HL-60 (cell line): ENCODE data around the gene SH3D19.

Experiments
- DNase-seq, 2 experiments: peaks; one replicate each; pipeline ENCODE4 v3.0.0-alpha.2; 2010 to 2020; ENCODE audit warnings: low read depth in 1 of 2, low spot score in 1 of 2
- H3K27ac ChIP-seq: fragments of 250-450 bp; sonication (Bioruptor Pico); replicated peaks from 2 replicates; pipeline ENCODE4 v1.5.1; 2020; ENCODE audit warnings: mild to moderate bottlenecking, moderate library complexity
- H3K27me3 ChIP-seq: fragments of 250-450 bp; sonication (Bioruptor Pico); 2 replicates; pipeline ENCODE4 v1.5.1; 2021; ENCODE audit warnings: mild to moderate bottlenecking, moderate library complexity; ENCODE audit not compliant: insufficient read depth, poor library complexity, severe bottlenecking
- H3K4me3 ChIP-seq: replicated peaks from 2 replicates; pipeline ENCODE4 v1.5.1; 2011; ENCODE audit warnings: mild to moderate bottlenecking, control low read depth, low read length; ENCODE audit not compliant: insufficient read depth
- CTCF ChIP-seq: IDR thresholded peaks from one replicate; pipeline ENCODE4 v1.5.1; 2011; ENCODE audit warnings: low read length, control low read depth, inconsistent platforms; ENCODE audit not compliant: insufficient read depth
- GABPA ChIP-seq: IDR thresholded peaks from 2 replicates; pipeline ENCODE4 v1.6.1; 2012; ENCODE audit warnings: low read depth
- POLR2AphosphoS5 ChIP-seq: IDR thresholded peaks from 2 replicates; pipeline ENCODE4 v1.6.1; 2012; ENCODE audit warnings: low read depth
- REST ChIP-seq: IDR thresholded peaks from 2 replicates; pipeline ENCODE4 v1.6.1; 2012; ENCODE audit warnings: low read depth; ENCODE audit not compliant: insufficient replicate concordance
- SPI1 ChIP-seq: IDR thresholded peaks from 2 replicates; pipeline ENCODE4 v1.6.1; 2012; ENCODE audit warnings: low read depth, mild to moderate bottlenecking, borderline replicate concordance

SH3D19 gene

GRCh38 chr4:151103758-151104157 lies 221.6 kb downstream of the SH3D19 start:
- H3K27ac ChIP-seq: no peak overlapping the region; the same call in 1 of the 2 replicates
- TF ChIP-seq GABPA: no peak
- no peak for TF ChIP-seq SPI1
- TF ChIP-seq CTCF: no peak
- no peak for TF ChIP-seq REST
- TF ChIP-seq POLR2AphosphoS5: no peak
- H3K4me3 ChIP-seq: no peak overlapping the region
- no peaks in the 10 kb centered on the region for H3K27me3 ChIP-seq
- no peak for DNase-seq

- no peak for TF ChIP-seq POLR2AphosphoS5
- no peak for TF ChIP-seq CTCF
- no peak for TF ChIP-seq SPI1
- no peak for TF ChIP-seq GABPA
- TF ChIP-seq REST: no peak
- DNase-seq: no peak
- H3K27ac ChIP-seq: peak overlapping the region; percentile 94
- H3K27me3 ChIP-seq: no peaks in the 10 kb centered on the region
- peak overlapping the region; percentile 70 for H3K4me3 ChIP-seq
Measured at GRCh38 chr4:151100531-151100930, 224.9 kb downstream of the SH3D19 start.

- TF ChIP-seq SPI1 (no peak), REST (no peak)
- peak overlapping the region; percentile 70 for H3K4me3 ChIP-seq
- no peaks in the 10 kb centered on the region for H3K27me3 ChIP-seq
- no peak for DNase-seq
- H3K27ac ChIP-seq: peak overlapping the region; percentile 94
Measured at GRCh38 chr4:151099976-151100417, 225.4 kb downstream of the SH3D19 start.
